ENCODE results near the gene ABCD3. TPM values are rescaled to one million over a fixed set of nuclear protein-coding genes. Genes with fewer than 3 reads are reported as not detected.

The ABCD3 gene
- total and polyA plus RNA-seq, 7 donors: 15.8 to 48.5 (median 37.7) TPM

DNA sequence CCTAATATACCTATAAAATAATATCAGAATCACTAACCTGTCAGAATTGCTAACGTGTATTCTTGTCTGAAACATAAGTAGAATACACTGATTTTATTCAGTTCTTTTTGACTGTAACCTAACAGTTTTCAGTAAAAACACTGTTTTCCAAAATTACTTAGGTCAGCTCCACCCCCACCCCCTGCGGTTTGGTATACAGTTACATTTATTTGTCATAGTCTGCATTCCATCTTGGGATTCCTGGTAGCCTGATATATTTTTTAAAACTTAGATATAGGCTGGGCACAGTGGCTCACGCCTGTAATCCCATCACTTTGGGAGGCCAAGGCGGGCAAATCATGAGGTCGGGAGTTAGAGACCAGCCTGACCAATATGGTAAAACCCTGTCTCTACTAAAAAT lies 19.8 kb upstream of the ABCD3 start:
- intact Hi-C loops (cut with DNase I): no loop called here
- H3K9me3 ChIP-seq: no peaks in the 10 kb centered on the region
- 79 to 84% (median 82%) methylated on average over 5 of the region's 5 CpGs for WGBS, 3 donors
- H3K4me3 ChIP-seq: no peak overlapping the region
- no peaks in the 10 kb centered on the region for H3K27me3 ChIP-seq (ENCODE audit: insufficient read depth in 3 of 3, low read length in 2 of 3)
- no peak overlapping the region for H3K27ac ChIP-seq
- no peaks in the 10 kb centered on the region for H3K4me1 ChIP-seq
- H3K36me3 ChIP-seq (ENCODE audit: insufficient read depth in 1 of 2, low read depth in 1 of 2): no peaks in the 10 kb centered on the region
- no peak for ATAC-seq
- DNase-seq: no peak
- TF ChIP-seq, protein P1, sequence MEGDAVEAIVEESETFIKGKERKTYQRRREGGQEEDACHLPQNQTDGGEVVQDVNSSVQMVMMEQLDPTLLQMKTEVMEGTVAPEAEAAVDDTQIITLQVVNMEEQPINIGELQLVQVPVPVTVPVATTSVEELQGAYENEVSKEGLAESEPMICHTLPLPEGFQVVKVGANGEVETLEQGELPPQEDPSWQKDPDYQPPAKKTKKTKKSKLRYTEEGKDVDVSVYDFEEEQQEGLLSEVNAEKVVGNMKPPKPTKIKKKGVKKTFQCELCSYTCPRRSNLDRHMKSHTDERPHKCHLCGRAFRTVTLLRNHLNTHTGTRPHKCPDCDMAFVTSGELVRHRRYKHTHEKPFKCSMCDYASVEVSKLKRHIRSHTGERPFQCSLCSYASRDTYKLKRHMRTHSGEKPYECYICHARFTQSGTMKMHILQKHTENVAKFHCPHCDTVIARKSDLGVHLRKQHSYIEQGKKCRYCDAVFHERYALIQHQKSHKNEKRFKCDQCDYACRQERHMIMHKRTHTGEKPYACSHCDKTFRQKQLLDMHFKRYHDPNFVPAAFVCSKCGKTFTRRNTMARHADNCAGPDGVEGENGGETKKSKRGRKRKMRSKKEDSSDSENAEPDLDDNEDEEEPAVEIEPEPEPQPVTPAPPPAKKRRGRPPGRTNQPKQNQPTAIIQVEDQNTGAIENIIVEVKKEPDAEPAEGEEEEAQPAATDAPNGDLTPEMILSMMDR (IDR thresholded peaks at IDR 0.05): no peak

- H3K4me3 ChIP-seq: no peak overlapping the region
- 80 to 89% (median 83%) methylated on average over 3 of the region's 3 CpGs for whole genome bisulfite sequencing, 3 donors
Observed at GRCh38 chr1:94399453-94399852, 18.7 kb upstream of the ABCD3 start.

DNA sequence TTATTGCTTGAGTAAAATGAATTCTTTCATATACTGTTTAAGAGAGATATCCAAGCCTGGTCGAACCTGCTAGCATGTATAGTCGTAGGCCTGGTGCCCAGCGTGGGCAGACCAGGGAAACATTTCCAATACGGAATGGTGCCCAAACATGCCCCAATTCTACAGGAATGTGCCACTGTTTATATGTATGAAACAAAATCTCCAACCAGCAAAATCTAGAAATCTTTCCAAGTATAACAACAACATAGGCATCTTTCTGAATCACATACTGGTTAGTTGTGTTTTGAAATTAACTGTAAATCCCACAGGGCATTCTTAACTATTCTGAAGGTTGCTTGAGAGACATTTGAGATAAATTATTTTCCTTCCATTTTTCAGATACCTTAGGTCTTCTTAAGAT lies 17.0 kb upstream of the ABCD3 start:
- 83 to 90% (median 87%) methylated on average over 4 of the region's 4 CpGs for WGBS, 3 donors
- Histone ChIP-seq H3K4me3 (no peak overlapping the region), H3K4me1 (no peaks in the 10 kb centered on the region), H3K27me3 (ENCODE audit: insufficient read depth in 3 of 3, low read length in 2 of 3) (no peaks in the 10 kb centered on the region), H3K27ac (no peak overlapping the region), H3K9me3 (no peaks in the 10 kb centered on the region), H3K36me3 (ENCODE audit: insufficient read depth in 1 of 2, low read depth in 1 of 2) (no peaks in the 10 kb centered on the region)
- TF ChIP-seq, protein P1 (IDR thresholded peaks at IDR 0.05): no peak
- ATAC-seq: no peak
- intact Hi-C loops (cut with DNase I): no loop called here
- DNase-seq: no peak

More at GRCh38 chr1:94399453-94399852, 18.7 kb upstream of the ABCD3 start:
- Histone ChIP-seq H3K27ac (no peak overlapping the region), H3K36me3 (ENCODE audit: insufficient read depth in 1 of 2, low read depth in 1 of 2) (no peaks in the 10 kb centered on the region), H3K4me1 (no peaks in the 10 kb centered on the region), H3K9me3 (no peaks in the 10 kb centered on the region), H3K27me3 (ENCODE audit: insufficient read depth in 3 of 3, low read length in 2 of 3) (no peaks in the 10 kb centered on the region)
- ATAC-seq: no peak
- TF ChIP-seq, protein P1 (IDR thresholded peaks at IDR 0.05): no peak
- DNase-seq: no peak
- intact Hi-C loops (cut with DNase I): no loop called here

- Histone ChIP-seq H3K27ac (no peak overlapping the region), H3K27me3 (ENCODE audit: insufficient read depth in 3 of 3, low read length in 2 of 3) (no peaks in the 10 kb centered on the region), H3K9me3 (no peaks in the 10 kb centered on the region), H3K36me3 (ENCODE audit: insufficient read depth in 1 of 2, low read depth in 1 of 2) (no peaks in the 10 kb centered on the region), H3K4me1 (no peaks in the 10 kb centered on the region), H3K4me3 (no peak overlapping the region)
- intact Hi-C loops (cut with DNase I): no loop called here
- ATAC-seq (no peak), DNase-seq (no peak)
- TF ChIP-seq, protein P1 (IDR thresholded peaks at IDR 0.05): no peak
- WGBS, 3 donors: 88 to 93% (median 89%) methylated on average over 4 of the region's 4 CpGs
Observed at GRCh38 chr1:94406446-94406845, 11.7 kb upstream of the ABCD3 start.

- H3K36me3 ChIP-seq (ENCODE audit: insufficient read depth in 1 of 2, low read depth in 1 of 2): no peaks in the 10 kb centered on the region
- ATAC-seq (no peak), DNase-seq (no peak)
- 31 to 51% (median 44%) methylated on average over 8 of the region's 8 CpGs for WGBS, 3 donors
- intact Hi-C loops (cut with DNase I): no loop called here
- TF ChIP-seq, protein P1 (IDR thresholded peaks at IDR 0.05): no peak
- no peak overlapping the region for H3K4me3 ChIP-seq
- no peaks in the 10 kb centered on the region for H3K9me3 ChIP-seq
- H3K27me3 ChIP-seq (ENCODE audit: insufficient read depth in 3 of 3, low read length in 2 of 3): no peaks in the 10 kb centered on the region
- no peak overlapping the region for H3K27ac ChIP-seq
- H3K4me1 ChIP-seq: no peaks in the 10 kb centered on the region
Observed at GRCh38 chr1:94408104-94408830, 9.9 kb upstream of the ABCD3 start.
